Mucosa of rectum (tissue), 2 donors: ENCODE results near the gene PNLIPRP3.

ENCODE experiments used
- H3K27ac ChIP-seq, 2 donors: one replicate each; pipeline ENCODE4 v1.7.0; 2013; ENCODE audit warnings: inconsistent platforms in 2 of 2, low read depth in 2 of 2, low read length in 2 of 2
- H3K27me3 ChIP-seq, 2 donors: one replicate each; pipeline ENCODE4 v1.7.0; 2013; ENCODE audit warnings: low read length in 2 of 2; ENCODE audit not compliant: control insufficient read depth in 2 of 2, insufficient read depth in 2 of 2
- H3K36me3 ChIP-seq, 2 donors: one replicate each; pipeline ENCODE4 v1.7.0; 2013; ENCODE audit warnings: low read length in 2 of 2; ENCODE audit not compliant: control insufficient read depth in 2 of 2, insufficient read depth in 2 of 2
- H3K4me1 ChIP-seq, 2 donors: one replicate each; pipeline ENCODE4 v1.7.0; 2013; ENCODE audit warnings: low read length in 2 of 2, mild to moderate bottlenecking in 1 of 2; ENCODE audit not compliant: control insufficient read depth in 2 of 2, insufficient read depth in 2 of 2
- H3K4me3 ChIP-seq, 2 donors: one replicate each; pipeline ENCODE4 v1.7.0; 2013; ENCODE audit warnings: low read length in 2 of 2
- H3K9ac ChIP-seq, 2 donors: one replicate each; pipeline ENCODE4 v1.7.0; 2013; ENCODE audit warnings: low read length in 2 of 2, low read depth in 1 of 2, mild to moderate bottlenecking in 1 of 2
- H3K9me3 ChIP-seq, 2 donors: one replicate each; pipeline ENCODE4 v1.7.0; 2013; ENCODE audit warnings: low read length in 2 of 2; ENCODE audit not compliant: control insufficient read depth in 2 of 2
- donor health status: healthy.
- donor health status: Normal muscosa, but diverticular disease.

Gene PNLIPRP3

GRCh38 chr10:116450861-116451260, 23.2 kb downstream of the PNLIPRP3 start:
- Histone ChIP-seq H3K4me3 (no peak overlapping the region), H3K9me3 (no peaks in the 10 kb centered on the region), H3K9ac (no peak overlapping the region), H3K27ac (no peak overlapping the region), H3K4me1 (no peaks in the 10 kb centered on the region), H3K27me3 (no peaks in the 10 kb centered on the region), H3K36me3 (no peaks in the 10 kb centered on the region)

- H3K4me1 ChIP-seq, result no peaks in the 10 kb centered on the region
- no peak overlapping the region for H3K27ac ChIP-seq
- H3K9ac ChIP-seq, result no peak overlapping the region
- no peaks in the 10 kb centered on the region for H3K9me3 ChIP-seq
- no peak overlapping the region for H3K4me3 ChIP-seq
- H3K27me3 ChIP-seq, result no peaks in the 10 kb centered on the region
- no peaks in the 10 kb centered on the region for H3K36me3 ChIP-seq
Measured at GRCh38 chr10:116451711-116452337, 24.2 kb downstream of the PNLIPRP3 start.

- no peaks in the 10 kb centered on the region for H3K36me3 ChIP-seq
- no peaks in the 10 kb centered on the region for H3K4me1 ChIP-seq
- H3K27me3 ChIP-seq, result no peaks in the 10 kb centered on the region
- no peak overlapping the region for H3K9ac ChIP-seq
- no peak overlapping the region for H3K27ac ChIP-seq
- no peak overlapping the region for H3K4me3 ChIP-seq
- H3K9me3 ChIP-seq, result no peaks in the 10 kb centered on the region
Measured at GRCh38 chr10:116452338-116452720, 24.7 kb downstream of the PNLIPRP3 start.

- H3K27ac ChIP-seq, result no peak overlapping the region
- H3K27me3 ChIP-seq, result no peaks in the 10 kb centered on the region
- H3K4me1 ChIP-seq, result no peaks in the 10 kb centered on the region
- H3K9me3 ChIP-seq, result no peaks in the 10 kb centered on the region
- H3K9ac ChIP-seq, result no peak overlapping the region
- no peak overlapping the region for H3K4me3 ChIP-seq
- no peaks in the 10 kb centered on the region for H3K36me3 ChIP-seq
Measured at GRCh38 chr10:116457488-116457887, 29.8 kb downstream of the PNLIPRP3 start.

GRCh38 chr10:116460219-116460618, 32.6 kb downstream of the PNLIPRP3 start:
- no peaks in the 10 kb centered on the region for H3K4me1 ChIP-seq
- H3K9me3 ChIP-seq, result no peaks in the 10 kb centered on the region
- H3K36me3 ChIP-seq, result no peaks in the 10 kb centered on the region
- no peak overlapping the region for H3K4me3 ChIP-seq
- H3K9ac ChIP-seq, result no peak overlapping the region
- H3K27ac ChIP-seq, result no peak overlapping the region
- H3K27me3 ChIP-seq, result no peaks in the 10 kb centered on the region

GRCh38 chr10:116461680-116462079, 34.0 kb downstream of the PNLIPRP3 start:
- H3K27me3 ChIP-seq, result no peaks in the 10 kb centered on the region
- no peak overlapping the region for H3K9ac ChIP-seq
- H3K36me3 ChIP-seq, result no peaks in the 10 kb centered on the region
- no peak overlapping the region for H3K27ac ChIP-seq
- no peak overlapping the region for H3K4me3 ChIP-seq
- H3K4me1 ChIP-seq, result no peaks in the 10 kb centered on the region
- no peaks in the 10 kb centered on the region for H3K9me3 ChIP-seq

- no peak overlapping the region for H3K27ac ChIP-seq
Measured at GRCh38 chr10:116464257-116464656, 36.6 kb downstream of the PNLIPRP3 start.

GRCh38 chr10:116465546-116465945, 37.9 kb downstream of the PNLIPRP3 start:
- no peaks in the 10 kb centered on the region for H3K36me3 ChIP-seq
- H3K27ac ChIP-seq, result no peak overlapping the region
- H3K9me3 ChIP-seq, result no peaks in the 10 kb centered on the region
- no peak overlapping the region for H3K4me3 ChIP-seq
- H3K4me1 ChIP-seq, result no peaks in the 10 kb centered on the region
- H3K27me3 ChIP-seq, result no peaks in the 10 kb centered on the region
- H3K9ac ChIP-seq, result no peak overlapping the region

More at GRCh38 chr10:116464257-116464656, 36.6 kb downstream of the PNLIPRP3 start:
- H3K36me3 ChIP-seq, result no peaks in the 10 kb centered on the region
- no peaks in the 10 kb centered on the region for H3K9me3 ChIP-seq
- no peaks in the 10 kb centered on the region for H3K27me3 ChIP-seq
- no peak overlapping the region for H3K4me3 ChIP-seq
- no peak overlapping the region for H3K9ac ChIP-seq
- no peaks in the 10 kb centered on the region for H3K4me1 ChIP-seq

- no peaks in the 10 kb centered on the region for H3K9me3 ChIP-seq
- H3K4me3 ChIP-seq, result no peak overlapping the region
- H3K4me1 ChIP-seq, result no peaks in the 10 kb centered on the region
- H3K27me3 ChIP-seq, result no peaks in the 10 kb centered on the region
- no peak overlapping the region for H3K27ac ChIP-seq
- no peak overlapping the region for H3K9ac ChIP-seq
- H3K36me3 ChIP-seq, result no peaks in the 10 kb centered on the region
Measured at GRCh38 chr10:116466715-116467422, 39.2 kb downstream of the PNLIPRP3 start.

GRCh38 chr10:116469437-116469836, 41.8 kb downstream of the PNLIPRP3 start:
- Histone ChIP-seq H3K4me3 (no peak overlapping the region), H3K36me3 (no peaks in the 10 kb centered on the region), H3K4me1 (no peaks in the 10 kb centered on the region), H3K27me3 (no peaks in the 10 kb centered on the region), H3K27ac (no peak overlapping the region), H3K9ac (no peak overlapping the region), H3K9me3 (no peaks in the 10 kb centered on the region)
